K562 (cell line): ENCODE measurements around the gene KCP. TPM values are rescaled to one million over a fixed set of nuclear protein-coding genes. Genes with fewer than 3 reads are reported as not detected.

Source experiments
- EP300 ChIP-seq: IDR thresholded peaks from 2 replicates; pipeline ENCODE4 v1.6.1; 2012; ENCODE audit warnings: low read length, improper control_type of control experiment
- GATAD2A ChIP-seq: fragments of 450-650 bp; IDR thresholded peaks from 2 replicates; pipeline ENCODE4 v1.6.1; 2017
- JUN ChIP-seq, 2 experiments: sonication (generic) in 1 of 2; formaldehyde crosslinking in 1 of 2; IDR thresholded peaks; 2 replicates each; pipeline versions ENCODE4 v1.6.1 to v1.8.0; 2012 to 2022; ENCODE audit warnings: borderline replicate concordance in 2 of 2, mild to moderate bottlenecking in 2 of 2, improper control_type of control experiment in 1 of 2, low read depth in 1 of 2, low read length in 1 of 2, missing genetic modification reagents in 1 of 2
- JUNB ChIP-seq: fragments of 450-650 bp; formaldehyde crosslinking; conservative IDR thresholded peaks from 2 replicates; pipeline ENCODE4 v1.4.0; 2020; ENCODE audit warnings: mild to moderate bottlenecking
- L3MBTL2 ChIP-seq: fragments of 450-650 bp; IDR thresholded peaks from 2 replicates; pipeline ENCODE4 v1.6.1; 2016; ENCODE audit warnings: mild to moderate bottlenecking, moderate library complexity
- NEUROD1 ChIP-seq: fragments of 150-350 bp; IDR thresholded peaks from 2 replicates; pipeline ENCODE4 v1.6.1; 2014; ENCODE audit warnings: borderline replicate concordance, low read length, low read depth; ENCODE audit not compliant: partially characterized antibody
- NFE2 ChIP-seq: IDR thresholded peaks from 2 replicates; pipeline ENCODE4 v1.6.1; 2014; ENCODE audit warnings: antibody characterized with exemption, low read depth
- PHF20 ChIP-seq: fragments of 450-650 bp; IDR thresholded peaks from 2 replicates; pipeline ENCODE4 v1.6.1; 2018; ENCODE audit not compliant: partially characterized antibody
- POLR2A ChIP-seq: fragments of 450-650 bp; conservative IDR thresholded peaks from 2 replicates; pipeline ENCODE4 v1.6.1; 2016
- SIN3A ChIP-seq, 2 experiments: fragments of 150-350 bp in 1 of 2; IDR thresholded peaks; 2 replicates each; pipeline ENCODE4 v1.6.1; 2011 to 2016; ENCODE audit warnings: borderline replicate concordance in 2 of 2, low read depth in 2 of 2, low read length in 2 of 2, mild to moderate bottlenecking in 2 of 2, moderate library complexity in 2 of 2; ENCODE audit not compliant: control insufficient read depth in 1 of 2
- SOX6 ChIP-seq: fragments of 450-650 bp; IDR thresholded peaks from 2 replicates; pipeline ENCODE4 v1.6.1; 2014; ENCODE audit warnings: mild to moderate bottlenecking
- SRSF1 ChIP-seq: fragments of 200-400 bp; formaldehyde crosslinking; IDR thresholded peaks from 2 replicates; pipeline ENCODE4 v1.6.1; 2017; ENCODE audit warnings: mild to moderate bottlenecking, low read depth, low read length, moderate library complexity
- ZBED1 ChIP-seq: IDR thresholded peaks from 2 replicates; pipeline ENCODE4 v1.6.1; 2014
- ZNF589 ChIP-seq: fragments of 200-800 bp; sonication (Bioruptor generic); IDR thresholded peaks from 2 replicates; pipeline ENCODE4 v1.6.1; 2016; ENCODE audit warnings: low read depth, missing genetic modification characterization, missing compliant biosample characterization
- ZNF79 ChIP-seq: fragments of 250-450 bp; sonication (Bioruptor Pico); IDR thresholded peaks from 2 replicates; pipeline ENCODE4 v1.4.0; 2020; ENCODE audit warnings: low read depth, mild to moderate bottlenecking, moderate library complexity
- polyA plus RNA-seq, 8 experiments: library from polyadenylated mRNA; depleted of rRNA in 4 of 8; stranded (reverse) in 5 of 8; unstranded in 3 of 8; fragments of >200 nt; fragmentation: Nextera tagmentation in 2 of 8; fragmentation: Illumina TruSeq in 1 of 8; extraction: Ambion mirVana in 2 of 8; extraction: Trizol in 1 of 8; gene quantifications; 2 replicates each; pipeline versions ENCODE4 v1.2.1 to v1.2.3, GENCODE V29; 2011 to 2014; ENCODE audit warnings: inconsistent platforms in 1 of 8, missing spikeins in 1 of 8
- total RNA-seq, 7 experiments: library from RNA; depleted of rRNA in 6 of 7; stranded (reverse); fragments of >200 nt in 6 of 7; fragmentation: Illumina TruSeq in 2 of 7; extraction: Trizol in 2 of 7; gene quantifications; 2 replicates each; pipeline versions ENCODE4 v1.2.1 to v1.2.3, GENCODE V29; 2011 to 2021; ENCODE audit warnings: low replicate concordance in 1 of 7
- TF ChIP-seq, protein P1 (sequence below): fragments of 450-650 bp; IDR thresholded peaks from 2 replicates; pipeline ENCODE4 v1.6.1; 2016; ENCODE audit warnings: mild to moderate bottlenecking
- TF ChIP-seq, protein P2 (sequence below): sonication (generic); formaldehyde crosslinking; IDR thresholded peaks from 2 replicates; pipeline ENCODE4 v1.8.0; 2022; ENCODE audit warnings: missing genetic modification reagents, mild to moderate bottlenecking, moderate library complexity, borderline replicate concordance
- TF ChIP-seq, protein P3 (sequence below): fragments of 250-450 bp; sonication (Bioruptor Pico); IDR thresholded peaks from 2 replicates; pipeline ENCODE4 v1.4.0; 2020; ENCODE audit warnings: mild to moderate bottlenecking, moderate library complexity, borderline replicate concordance

KCP gene
- total and polyA plus RNA-seq, 9 of the 15 experiments (the other 6 are each of a cell fraction or from before 2014, with no cell fraction given) = 0.06 to 0.17 (median 0.12) TPM; not detected in 3

- TF ChIP-seq, protein P1, sequence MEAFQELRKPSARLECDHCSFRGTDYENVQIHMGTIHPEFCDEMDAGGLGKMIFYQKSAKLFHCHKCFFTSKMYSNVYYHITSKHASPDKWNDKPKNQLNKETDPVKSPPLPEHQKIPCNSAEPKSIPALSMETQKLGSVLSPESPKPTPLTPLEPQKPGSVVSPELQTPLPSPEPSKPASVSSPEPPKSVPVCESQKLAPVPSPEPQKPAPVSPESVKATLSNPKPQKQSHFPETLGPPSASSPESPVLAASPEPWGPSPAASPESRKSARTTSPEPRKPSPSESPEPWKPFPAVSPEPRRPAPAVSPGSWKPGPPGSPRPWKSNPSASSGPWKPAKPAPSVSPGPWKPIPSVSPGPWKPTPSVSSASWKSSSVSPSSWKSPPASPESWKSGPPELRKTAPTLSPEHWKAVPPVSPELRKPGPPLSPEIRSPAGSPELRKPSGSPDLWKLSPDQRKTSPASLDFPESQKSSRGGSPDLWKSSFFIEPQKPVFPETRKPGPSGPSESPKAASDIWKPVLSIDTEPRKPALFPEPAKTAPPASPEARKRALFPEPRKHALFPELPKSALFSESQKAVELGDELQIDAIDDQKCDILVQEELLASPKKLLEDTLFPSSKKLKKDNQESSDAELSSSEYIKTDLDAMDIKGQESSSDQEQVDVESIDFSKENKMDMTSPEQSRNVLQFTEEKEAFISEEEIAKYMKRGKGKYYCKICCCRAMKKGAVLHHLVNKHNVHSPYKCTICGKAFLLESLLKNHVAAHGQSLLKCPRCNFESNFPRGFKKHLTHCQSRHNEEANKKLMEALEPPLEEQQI = no peak
- TF ChIP-seq NFE2 = peak; percentile 92
- TF ChIP-seq ZNF589 (CRISPR knock-in tag) = peak; percentile 64; the same call in 1 of the 2 replicates
- TF ChIP-seq SOX6 = peak; percentile 35; the same call in 1 of the 2 replicates
- peak; percentile 62 for TF ChIP-seq EP300
- TF ChIP-seq L3MBTL2 = peak; percentile 54; the same call in 1 of the 2 replicates
- TF ChIP-seq POLR2A = peak; percentile 70
- peak; percentile 81 to 91; a peak in 1 of 4 replicates for TF ChIP-seq SIN3A (IDR thresholded peaks at IDR 0.05; ENCODE audit: borderline replicate concordance in 2 of 2, control insufficient read depth in 1 of 2, low read depth in 2 of 2, low read length in 2 of 2)
- TF ChIP-seq GATAD2A = peak; percentile 18
- no peak for TF ChIP-seq JUNB (CRISPR knock-in tag)
- TF ChIP-seq SRSF1 = no peak
- TF ChIP-seq, protein P2, sequence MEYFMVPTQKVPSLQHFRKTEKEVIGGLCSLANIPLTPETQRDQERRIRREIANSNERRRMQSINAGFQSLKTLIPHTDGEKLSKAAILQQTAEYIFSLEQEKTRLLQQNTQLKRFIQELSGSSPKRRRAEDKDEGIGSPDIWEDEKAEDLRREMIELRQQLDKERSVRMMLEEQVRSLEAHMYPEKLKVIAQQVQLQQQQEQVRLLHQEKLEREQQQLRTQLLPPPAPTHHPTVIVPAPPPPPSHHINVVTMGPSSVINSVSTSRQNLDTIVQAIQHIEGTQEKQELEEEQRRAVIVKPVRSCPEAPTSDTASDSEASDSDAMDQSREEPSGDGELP (CRISPR knock-in tag) = peak; percentile 95
- no peak for TF ChIP-seq PHF20
- TF ChIP-seq ZBED1 = peak; percentile 79; the same call in 1 of the 2 replicates
- no peak for TF ChIP-seq ZNF79 (CRISPR knock-in tag)
- peak; percentile 60 for TF ChIP-seq NEUROD1
- peak; percentile 28; the same call in 1 of the 2 replicates for TF ChIP-seq JUN (IDR thresholded peaks at IDR 0.05; ENCODE audit: borderline replicate concordance, low read depth, low read length)
- no peak for TF ChIP-seq JUN (CRISPR knock-in tag; IDR thresholded peaks at IDR 0.05; ENCODE audit: borderline replicate concordance)
- TF ChIP-seq, protein P3, sequence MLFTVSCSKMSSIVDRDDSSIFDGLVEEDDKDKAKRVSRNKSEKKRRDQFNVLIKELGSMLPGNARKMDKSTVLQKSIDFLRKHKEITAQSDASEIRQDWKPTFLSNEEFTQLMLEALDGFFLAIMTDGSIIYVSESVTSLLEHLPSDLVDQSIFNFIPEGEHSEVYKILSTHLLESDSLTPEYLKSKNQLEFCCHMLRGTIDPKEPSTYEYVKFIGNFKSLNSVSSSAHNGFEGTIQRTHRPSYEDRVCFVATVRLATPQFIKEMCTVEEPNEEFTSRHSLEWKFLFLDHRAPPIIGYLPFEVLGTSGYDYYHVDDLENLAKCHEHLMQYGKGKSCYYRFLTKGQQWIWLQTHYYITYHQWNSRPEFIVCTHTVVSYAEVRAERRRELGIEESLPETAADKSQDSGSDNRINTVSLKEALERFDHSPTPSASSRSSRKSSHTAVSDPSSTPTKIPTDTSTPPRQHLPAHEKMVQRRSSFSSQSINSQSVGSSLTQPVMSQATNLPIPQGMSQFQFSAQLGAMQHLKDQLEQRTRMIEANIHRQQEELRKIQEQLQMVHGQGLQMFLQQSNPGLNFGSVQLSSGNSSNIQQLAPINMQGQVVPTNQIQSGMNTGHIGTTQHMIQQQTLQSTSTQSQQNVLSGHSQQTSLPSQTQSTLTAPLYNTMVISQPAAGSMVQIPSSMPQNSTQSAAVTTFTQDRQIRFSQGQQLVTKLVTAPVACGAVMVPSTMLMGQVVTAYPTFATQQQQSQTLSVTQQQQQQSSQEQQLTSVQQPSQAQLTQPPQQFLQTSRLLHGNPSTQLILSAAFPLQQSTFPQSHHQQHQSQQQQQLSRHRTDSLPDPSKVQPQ (CRISPR knock-in tag) = no peak
These were observed 78.3 kb downstream of the KCP start (continued) for GRCh38 chr7:128831994-128832879.
